GM18861 (cell line): Measurements from ENCODE around the gene CCDC12.

Experiments
- ATAC-seq: cut with Tn5 transposase; IDR thresholded peaks from one replicate; pipeline ENCODE4 v1.9.1; 2021; ENCODE audit not compliant: unreplicated experiment

Gene CCDC12

GRCh38 chr3:46908294-46908985, 68.1 kb downstream of the CCDC12 start:
- no peak for ATAC-seq

- ATAC-seq, result no peak
These were observed 68.6 kb downstream of the CCDC12 start for GRCh38 chr3:46907960-46908293.

- no peak for ATAC-seq
These were observed 69.3 kb downstream of the CCDC12 start for GRCh38 chr3:46907271-46907670.

- no peak for ATAC-seq
These were observed 70.0 kb downstream of the CCDC12 start for GRCh38 chr3:46906471-46907058.

GRCh38 chr3:46905661-46906451, 70.7 kb downstream of the CCDC12 start:
- ATAC-seq, result no peak

- ATAC-seq, result no peak
These were observed 71.4 kb downstream of the CCDC12 start for GRCh38 chr3:46905213-46905560.

- ATAC-seq, result no peak
These were observed 72.0 kb downstream of the CCDC12 start for GRCh38 chr3:46904303-46905212.

- no peak for ATAC-seq
These were observed 72.9 kb downstream of the CCDC12 start for GRCh38 chr3:46903341-46904302.

- no peak for ATAC-seq
These were observed 74.3 kb downstream of the CCDC12 start for GRCh38 chr3:46902188-46902631.

- ATAC-seq, result no peak
These were observed 74.9 kb downstream of the CCDC12 start for GRCh38 chr3:46901591-46902187.

- no peak for ATAC-seq
These were observed 75.5 kb downstream of the CCDC12 start for GRCh38 chr3:46901061-46901460.

- ATAC-seq, result no peak
These were observed 76.2 kb downstream of the CCDC12 start for GRCh38 chr3:46900356-46900755.

GRCh38 chr3:46900007-46900292, 76.6 kb downstream of the CCDC12 start:
- ATAC-seq, result no peak

GRCh38 chr3:46899151-46900006, 77.2 kb downstream of the CCDC12 start:
- no peak for ATAC-seq

- no peak for ATAC-seq
These were observed 78.0 kb downstream of the CCDC12 start for GRCh38 chr3:46898321-46899150.

GRCh38 chr3:46897829-46898320, 78.7 kb downstream of the CCDC12 start:
- no peak for ATAC-seq

- no peak for ATAC-seq
These were observed 79.5 kb downstream of the CCDC12 start for GRCh38 chr3:46897031-46897430.

- no peak for ATAC-seq
These were observed 80.2 kb downstream of the CCDC12 start for GRCh38 chr3:46896386-46896785.
